Activated B cell treated with CpG ODN at 0.5 μM for 24 hours (primary cell): ENCODE data around the gene ROGDI. TPM values are rescaled to one million over a fixed set of nuclear protein-coding genes. Genes with fewer than 3 reads are reported as not detected.

ENCODE experiments used
- ATAC-seq: fragments of 200-7000 bp; cut with Tn5 transposase; one replicate; pipeline ENCODE4 v1.10.0; 2021; ENCODE audit warnings: low read depth, mild to moderate bottlenecking, moderate library complexity
- CTCF ChIA-PET: fragments of 350-600 bp; sonication (Branson Sonifier 250); formaldehyde crosslinking; loops from one replicate; lab custom pipeline; 2021; ENCODE audit warnings: antibody characterized with exemption; lab: Charles Lee
- POLR2A ChIA-PET: fragments of 350-600 bp; sonication (Branson Sonifier 250); formaldehyde crosslinking; loops from one replicate; lab custom pipeline; 2021; ENCODE audit warnings: antibody characterized with exemption; lab: Charles Lee
- DNase-seq: peaks from one replicate; pipeline ENCODE4 v3.0.0; 2022
- H3K27ac Mint-ChIP-seq: one replicate; pipeline ENCODE4 v1.8.0; 2020; ENCODE audit warnings: mixed read lengths
- H3K27me3 Mint-ChIP-seq: one replicate; pipeline ENCODE4 v1.8.0; 2021; ENCODE audit warnings: mixed read lengths
- H3K36me3 Mint-ChIP-seq: one replicate; pipeline ENCODE4 v1.8.0; 2021; ENCODE audit warnings: low read depth, mixed read lengths
- H3K4me1 Mint-ChIP-seq: one replicate; pipeline ENCODE4 v1.8.0; 2021; ENCODE audit warnings: mixed read lengths
- H3K4me3 Mint-ChIP-seq: one replicate; pipeline ENCODE4 v1.8.0; 2020; ENCODE audit warnings: mild to moderate bottlenecking, mixed read lengths
- H3K9me3 Mint-ChIP-seq: one replicate; pipeline ENCODE4 v1.8.0; 2020; ENCODE audit warnings: mixed read lengths
- CTCF ChIP-seq: fragments of 200-600 bp; IDR thresholded peaks from one replicate; pipeline ENCODE4 v1.8.0; 2022; ENCODE audit warnings: antibody characterized with exemption, mild to moderate bottlenecking
- intact Hi-C: fragments of 100-400 bp; cut with micrococcal nuclease; formaldehyde crosslinking; loops from one replicate; pipeline ENCODE4 v1.15.1; 2024
- total RNA-seq: library from RNA; stranded (reverse); gene quantifications from 2 replicates; pipeline ENCODE4 v1.2.3, GENCODE V29; 2022

ROGDI gene
- total RNA-seq, 1 donor from 2014 or later, result 6.8 TPM

- TF ChIP-seq CTCF, result no peak
- peaks cover 21% of the 10 kb centered on the region for H3K4me1 Mint-ChIP-seq
- intact Hi-C loops, result no loop called here
- no peaks in the 10 kb centered on the region for H3K9me3 Mint-ChIP-seq
- no peak overlapping the region for H3K4me3 Mint-ChIP-seq
- POLR2A ChIA-PET, result no interaction called here
- H3K27me3 Mint-ChIP-seq, result no peaks in the 10 kb centered on the region
- no peak for ATAC-seq
- H3K36me3 Mint-ChIP-seq, result no peaks in the 10 kb centered on the region
- CTCF ChIA-PET, result no interaction called here
- no peak overlapping the region for H3K27ac Mint-ChIP-seq
- no peak for DNase-seq
These were observed 4.0 kb downstream of the ROGDI start for GRCh38 chr16:4798456-4798855.

GRCh38 chr16:4797805-4798252, 4.6 kb downstream of the ROGDI start:
- Mint-ChIP-seq H3K9me3 (no peaks in the 10 kb centered on the region), H3K4me3 (no peak overlapping the region), H3K27ac (no peak overlapping the region), H3K4me1 (peaks cover 17% of the 10 kb centered on the region), H3K36me3 (no peaks in the 10 kb centered on the region), H3K27me3 (no peaks in the 10 kb centered on the region)
- ATAC-seq (no peak), DNase-seq (no peak)
- TF ChIP-seq CTCF, result no peak
- ChIA-PET POLR2A (no interaction called here), CTCF (no interaction called here)
- intact Hi-C loops, result no loop called here

GRCh38 chr16:4796982-4797804, 5.2 kb downstream of the ROGDI start:
- CTCF ChIA-PET, result no interaction called here
- ATAC-seq (no peak), DNase-seq (no peak)
- no peak overlapping the region for H3K4me3 Mint-ChIP-seq
- POLR2A ChIA-PET, result interaction anchor here (0.6 kb wide), 1 partner anchor 47 kb away, joined by 3 read pairs; no protein-coding TSS in a partner anchor
- no peaks in the 10 kb centered on the region for H3K27me3 Mint-ChIP-seq
- H3K4me1 Mint-ChIP-seq, result peaks cover 17% of the 10 kb centered on the region
- H3K36me3 Mint-ChIP-seq, result no peaks in the 10 kb centered on the region
- H3K27ac Mint-ChIP-seq, result no peak overlapping the region
- intact Hi-C loops, result no loop called here
- no peaks in the 10 kb centered on the region for H3K9me3 Mint-ChIP-seq
- TF ChIP-seq CTCF, result no peak

- intact Hi-C loops, result no loop called here
- ATAC-seq (no peak), DNase-seq (no peak)
- no peaks in the 10 kb centered on the region for H3K36me3 Mint-ChIP-seq
- no peak overlapping the region for H3K27ac Mint-ChIP-seq
- H3K27me3 Mint-ChIP-seq, result no peaks in the 10 kb centered on the region
- peaks cover 10% of the 10 kb centered on the region for H3K4me1 Mint-ChIP-seq
- no peaks in the 10 kb centered on the region for H3K9me3 Mint-ChIP-seq
- no peak overlapping the region for H3K4me3 Mint-ChIP-seq
- POLR2A ChIA-PET, result interaction anchor here (0.6 kb wide), 1 partner anchor 11 kb away, joined by 12 read pairs; no protein-coding TSS in a partner anchor
- CTCF ChIA-PET, result no interaction called here
- no peak for TF ChIP-seq CTCF
These were observed 6.4 kb downstream of the ROGDI start for GRCh38 chr16:4795828-4796572.
